GM15510 (cell line): ENCODE data around the gene MARCOL.

Source experiments
- POLR2A ChIP-seq: IDR thresholded peaks from 3 replicates; pipeline ENCODE4 v1.6.1; 2011; ENCODE audit warnings: borderline replicate concordance; ENCODE audit not compliant: insufficient read length; ENCODE audit errors: extremely low read depth

MARCOL gene

GRCh38 chr5:148229840-148230239, 8.5 kb upstream of the MARCOL start:
- TF ChIP-seq POLR2A: no peak

- no peak for TF ChIP-seq POLR2A
Observed at GRCh38 chr5:148230240-148230639, 8.1 kb upstream of the MARCOL start.

GRCh38 chr5:148237785-148238417, 424 bp upstream of the MARCOL start:
- TF ChIP-seq POLR2A: no peak

GRCh38 chr5:148248894-148249293, 10.6 kb downstream of the MARCOL start:
- TF ChIP-seq POLR2A: no peak

GRCh38 chr5:148255456-148255855, 17.1 kb downstream of the MARCOL start:
- TF ChIP-seq POLR2A: no peak

- TF ChIP-seq POLR2A: no peak
Observed at GRCh38 chr5:148259288-148259687, 21.0 kb downstream of the MARCOL start.

GRCh38 chr5:148261221-148261620, 22.9 kb downstream of the MARCOL start:
- TF ChIP-seq POLR2A: no peak

GRCh38 chr5:148267962-148268361, 29.6 kb downstream of the MARCOL start:
- TF ChIP-seq POLR2A: no peak

- TF ChIP-seq POLR2A: no peak
Observed at GRCh38 chr5:148268566-148268965, 30.2 kb downstream of the MARCOL start, which contains the start of gene SPINK13. TSS of gene SPINK13 (plus strand) at chr5:148268794. CDS start at chr5:148270073, 1,279 bp downstream.

GRCh38 chr5:148290271-148291195, 52.2 kb downstream of the MARCOL start:
- TF ChIP-seq POLR2A: no peak
